HG02852 (cell line): ENCODE measurements around the gene OSTC.
A peak's percentile ranks its signal among the peaks of the same experiment; 100 is the strongest.

Experiments
- ATAC-seq: cut with Tn5 transposase; IDR thresholded peaks from one replicate; pipeline ENCODE4 v1.9.1; 2021; ENCODE audit warnings: mild to moderate bottlenecking, moderate library complexity; ENCODE audit not compliant: unreplicated experiment

Gene OSTC

DNA sequence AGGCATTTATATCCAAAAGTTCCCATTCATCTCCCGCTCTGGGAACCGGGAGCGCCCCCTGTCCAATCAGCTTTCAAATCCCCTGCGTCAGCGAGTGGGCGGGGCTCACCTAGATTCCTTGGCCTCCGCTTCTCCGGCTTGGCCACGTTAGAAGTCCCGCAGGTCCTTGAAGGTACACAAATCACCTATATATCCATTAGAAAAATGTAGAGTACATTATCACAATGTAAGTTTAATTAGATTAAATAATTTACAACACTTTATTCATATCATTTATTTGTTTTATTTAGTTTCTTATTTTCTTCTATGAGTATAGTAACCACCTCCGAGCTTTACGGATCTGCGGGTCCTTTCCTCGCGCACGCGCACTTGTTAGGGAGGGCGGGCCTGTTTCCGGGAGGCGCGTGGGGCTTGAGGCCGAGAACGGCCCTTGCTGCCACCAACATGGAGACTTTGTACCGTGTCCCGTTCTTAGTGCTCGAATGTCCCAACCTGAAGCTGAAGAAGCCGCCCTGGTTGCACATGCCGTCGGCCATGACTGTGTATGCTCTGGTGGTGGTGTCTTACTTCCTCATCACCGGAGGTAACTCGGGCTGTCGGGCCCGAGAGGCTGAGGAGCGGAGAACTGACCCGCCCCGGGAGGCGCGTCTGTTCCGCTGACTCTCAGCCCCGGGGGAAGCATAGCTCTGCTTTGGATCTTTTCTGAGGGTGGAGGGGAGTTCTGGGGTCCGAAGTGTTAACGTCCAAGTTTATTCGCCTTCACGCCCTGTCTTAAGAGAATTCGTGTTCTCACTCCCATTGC, at the start of gene OSTC:
TSS of gene OSTC (plus strand) at position 388 of the 802 bp plus-strand sequence. CDS start at position 445, 57 bp downstream.
- ATAC-seq: peak; percentile 92

DNA sequence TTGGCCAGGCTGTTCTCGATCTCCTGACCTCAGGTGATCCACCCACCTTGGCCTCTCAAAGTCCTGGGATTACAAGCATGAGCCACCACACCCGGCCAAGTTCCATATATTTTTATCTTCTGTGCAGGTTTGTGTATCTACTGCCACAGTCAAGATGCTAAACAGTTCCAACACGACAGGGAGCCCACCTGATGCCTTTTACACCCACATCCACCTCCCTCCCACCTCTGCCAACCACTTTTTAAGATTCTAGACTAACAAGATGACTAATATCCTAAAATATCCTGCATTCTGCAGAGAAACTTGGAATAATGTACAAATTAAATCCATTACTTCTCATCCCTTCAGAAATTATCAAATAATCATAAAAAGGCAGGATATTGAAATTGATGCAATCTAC, 49.3 kb upstream of the OSTC start:
- ATAC-seq: no peak

DNA sequence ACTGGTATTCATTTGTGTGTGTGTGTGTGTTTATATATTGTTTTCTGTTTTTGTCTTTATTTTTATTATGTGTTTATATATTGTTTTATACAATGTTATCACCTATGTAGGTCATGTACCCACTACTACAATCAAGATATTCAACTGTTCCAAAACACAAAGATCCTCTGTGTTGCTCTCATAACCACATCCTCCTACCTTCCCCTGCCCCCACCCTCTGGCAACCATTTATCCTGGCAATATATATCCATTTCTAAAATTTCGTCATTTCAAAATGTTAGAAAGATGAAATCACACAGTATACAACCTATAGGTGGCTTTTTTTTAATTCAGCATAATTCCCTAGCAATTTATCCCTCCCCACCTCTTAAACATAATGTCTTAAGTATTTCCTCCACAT, 48.9 kb upstream of the OSTC start:
- ATAC-seq: no peak

DNA sequence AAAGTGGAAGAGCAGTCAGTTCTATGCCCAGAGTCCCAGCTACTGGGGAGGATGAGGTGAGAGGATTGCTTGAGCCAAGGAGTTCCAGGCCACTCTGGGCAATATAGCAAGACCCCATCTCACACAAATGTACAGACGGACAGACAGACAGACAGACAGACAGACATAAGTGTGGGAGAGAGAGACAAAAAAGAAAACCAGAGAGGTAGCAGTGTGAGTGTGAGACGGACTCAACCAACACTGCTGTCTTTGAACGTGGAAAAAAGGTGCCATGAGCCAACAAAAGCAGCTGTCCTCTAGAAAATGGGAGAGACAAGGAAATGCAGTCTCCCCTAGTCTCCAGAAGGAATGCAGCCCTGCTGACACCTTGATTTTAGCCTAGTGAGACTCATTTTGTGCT, 48.2 kb upstream of the OSTC start:
- ATAC-seq: no peak

DNA sequence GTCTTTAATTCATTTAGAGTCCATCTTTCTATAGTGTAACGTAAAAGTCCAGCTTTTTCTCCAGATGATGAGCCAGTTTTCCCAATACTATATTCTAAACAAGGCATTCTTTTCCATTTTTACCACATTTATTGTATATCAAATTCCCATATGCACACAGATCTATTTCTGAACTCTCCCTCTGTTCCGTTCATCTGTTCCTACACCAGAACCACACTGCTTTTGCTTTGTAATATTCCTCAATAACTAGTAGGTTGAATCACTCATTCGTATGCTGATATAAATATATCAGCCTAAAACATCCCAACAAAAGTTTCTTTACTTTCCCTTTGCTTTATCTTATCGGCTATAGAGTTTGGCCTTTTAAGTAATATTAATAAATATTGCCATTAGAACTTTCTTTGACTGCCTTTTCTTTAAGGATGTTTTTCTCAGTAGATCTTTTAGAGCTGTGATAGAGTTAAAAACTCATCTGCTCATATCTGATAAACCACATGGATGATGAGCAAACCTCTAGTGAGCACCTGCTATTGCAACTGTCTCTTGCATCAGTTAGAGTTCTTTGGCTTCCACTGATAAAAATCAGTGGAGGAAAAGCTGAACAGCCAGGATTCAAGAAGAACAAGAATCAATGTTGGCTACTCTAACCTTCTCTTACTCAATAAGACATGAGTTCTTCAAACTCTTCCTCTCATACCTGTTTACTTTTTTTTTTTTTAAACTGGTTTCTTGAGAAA, 43.2 kb upstream of the OSTC start:
- ATAC-seq: no peak

DNA sequence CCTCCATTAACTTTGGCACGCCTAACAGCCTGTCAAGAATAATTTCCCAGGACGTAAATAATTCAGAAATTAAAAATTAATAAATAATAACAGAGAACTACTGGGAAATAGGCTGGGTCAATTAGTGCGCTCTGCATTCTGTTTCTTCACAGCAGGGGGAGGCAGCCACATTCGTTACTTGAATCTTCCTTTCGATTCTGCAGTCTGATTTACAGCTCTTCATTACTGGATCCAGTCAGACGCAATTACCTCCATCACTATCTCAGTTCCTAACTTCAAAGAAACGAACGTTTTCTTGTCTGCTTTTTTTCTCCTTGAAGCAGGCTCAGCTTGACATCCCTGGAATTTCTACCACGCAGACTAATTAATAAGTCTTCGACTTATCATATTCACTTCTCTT, 39.0 kb upstream of the OSTC start:
- ATAC-seq: no peak

DNA sequence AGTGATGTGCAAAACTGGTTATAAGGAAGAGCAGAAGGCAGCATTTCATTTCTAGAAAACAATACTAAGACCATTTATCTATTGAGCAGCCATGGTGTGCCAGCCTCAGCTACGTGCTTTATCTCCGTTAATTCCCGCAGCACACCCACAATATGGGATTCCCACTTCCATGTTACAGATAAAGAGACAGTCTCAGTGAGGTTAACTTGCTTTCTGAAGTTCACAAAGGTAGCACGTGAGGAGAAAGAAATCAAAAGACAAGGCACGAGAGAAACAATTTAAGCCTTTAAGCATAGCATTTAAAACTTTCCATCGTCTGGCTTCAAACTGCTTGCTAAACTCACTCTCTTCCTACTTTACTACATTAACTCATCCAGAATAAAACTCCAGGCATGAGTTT, 38.0 kb upstream of the OSTC start:
- ATAC-seq: no peak

DNA sequence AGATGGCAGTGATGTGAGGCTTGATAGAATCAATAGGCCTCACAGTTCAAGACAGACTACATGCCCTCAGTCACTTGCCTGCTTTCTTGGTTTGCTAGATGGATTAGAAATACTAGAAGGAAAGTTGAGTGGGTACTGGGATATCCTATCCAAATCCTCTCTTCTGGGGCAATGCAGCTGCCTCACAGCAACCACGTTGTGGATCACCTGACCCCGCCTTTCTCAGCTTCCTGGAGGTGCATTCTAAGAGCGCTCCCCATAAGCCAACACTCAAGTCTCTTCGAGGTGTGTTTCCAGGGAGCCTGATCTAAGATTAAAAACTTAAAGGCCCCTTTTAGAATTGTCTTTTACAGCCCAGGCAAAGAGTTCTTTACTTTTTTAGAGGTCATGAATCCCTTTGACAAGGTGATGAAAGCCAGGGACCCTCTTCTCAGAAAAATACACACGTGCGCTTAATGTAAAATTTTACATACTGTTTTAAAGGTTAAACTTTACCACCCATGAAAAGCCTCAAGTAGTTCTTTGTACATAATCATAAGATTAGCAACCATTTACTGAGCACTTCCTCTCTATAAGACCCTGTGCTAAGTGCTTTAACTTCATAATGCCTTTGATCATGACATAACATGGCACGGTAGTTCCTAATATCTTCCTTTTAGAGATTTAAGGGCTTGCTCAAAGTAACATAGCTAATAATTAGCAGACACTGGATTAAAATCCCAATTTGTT, 30.9 kb upstream of the OSTC start:
- peak; percentile 10 for ATAC-seq

DNA sequence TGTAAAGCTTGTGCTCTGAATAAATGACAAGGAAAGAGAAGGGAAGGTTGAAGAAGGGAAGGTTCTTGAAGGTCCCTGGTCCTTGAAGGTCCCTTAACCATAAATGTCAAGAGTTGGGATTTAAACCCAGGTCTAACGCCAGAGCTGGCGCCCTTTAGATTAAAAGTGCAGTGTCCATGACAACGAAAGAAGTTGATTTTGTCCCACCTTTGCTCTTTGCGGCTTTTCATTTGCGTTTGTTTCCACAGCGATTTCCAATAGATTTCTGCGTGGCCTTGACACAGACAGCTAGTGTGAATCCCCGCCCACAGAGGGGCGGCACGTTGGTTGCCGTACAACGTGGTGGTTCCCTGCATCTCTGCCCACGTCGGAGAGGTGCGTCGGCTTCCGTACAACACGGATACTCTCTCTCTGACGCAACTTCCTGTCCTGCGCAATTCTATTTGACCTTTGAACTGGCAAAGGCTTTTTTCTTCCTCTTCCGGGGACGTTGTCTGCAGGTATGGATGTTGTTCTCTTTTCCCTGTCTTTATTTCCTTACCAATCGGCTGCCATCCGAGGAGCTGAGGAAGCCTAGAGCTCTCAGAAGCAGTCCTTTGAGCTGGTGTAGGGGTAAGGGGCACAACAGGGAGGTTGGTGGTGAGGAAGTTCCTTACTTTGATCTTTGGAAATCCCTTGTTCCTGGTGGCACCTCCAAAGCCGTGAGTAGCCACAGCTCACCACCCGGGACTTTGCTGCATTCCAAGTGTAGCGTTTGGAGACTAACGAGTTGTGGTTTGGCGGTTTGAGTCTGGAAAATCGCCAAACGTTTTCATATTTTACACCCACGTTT, 30.1 kb upstream of the OSTC start, which contains the start of gene RPL34:
TSS of gene RPL34 (plus strand) at position 476 of the 832 bp plus-strand sequence. CDS start 1,384 bp downstream, outside the sequence.
- ATAC-seq: peak; percentile 100

DNA sequence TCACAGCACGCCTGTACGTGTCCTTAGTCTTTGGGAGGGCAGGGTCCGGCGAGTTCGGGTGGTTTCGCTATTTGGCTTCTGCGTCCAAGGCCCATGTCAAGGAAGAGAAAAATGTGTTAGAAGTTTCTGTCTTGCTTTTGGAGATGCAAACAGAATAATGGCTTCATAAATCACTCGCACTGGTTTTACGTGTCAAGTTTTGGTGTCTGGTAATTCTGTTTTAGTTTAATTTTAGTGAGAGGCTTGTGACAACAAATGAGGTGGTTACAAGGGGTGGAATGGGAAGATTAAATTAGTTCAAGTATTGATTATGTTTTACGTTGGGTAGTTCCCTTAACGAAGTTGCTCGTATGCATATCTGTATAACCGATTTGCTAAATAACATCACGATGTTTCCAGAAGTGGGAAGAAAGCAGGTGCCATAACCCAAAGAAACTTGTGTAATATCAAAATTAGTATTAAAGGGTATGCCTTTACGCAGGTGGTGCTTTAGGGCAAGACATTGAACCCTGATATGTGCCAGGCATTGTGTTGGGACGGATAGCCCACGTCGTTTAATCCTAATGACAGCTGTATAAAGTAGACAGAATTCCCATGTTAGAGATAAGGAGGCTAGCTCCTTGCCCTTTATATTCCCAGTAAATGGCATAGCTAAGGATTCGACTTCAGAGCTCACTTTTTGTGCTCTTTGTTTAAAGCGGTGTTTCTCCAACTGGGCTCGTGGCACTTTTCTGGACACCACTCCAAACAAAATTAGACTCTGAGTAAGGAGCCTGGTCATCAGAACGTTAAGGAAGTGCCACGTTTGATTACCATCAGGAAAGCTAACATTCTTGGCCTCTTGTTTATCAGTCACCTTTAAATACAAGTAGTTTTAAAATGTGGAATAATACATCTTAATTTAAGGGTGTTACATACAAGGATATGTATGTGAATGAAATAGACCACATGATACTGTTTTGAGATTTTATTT, 29.2 kb upstream of the OSTC start:
- ATAC-seq: peak; percentile 16

DNA sequence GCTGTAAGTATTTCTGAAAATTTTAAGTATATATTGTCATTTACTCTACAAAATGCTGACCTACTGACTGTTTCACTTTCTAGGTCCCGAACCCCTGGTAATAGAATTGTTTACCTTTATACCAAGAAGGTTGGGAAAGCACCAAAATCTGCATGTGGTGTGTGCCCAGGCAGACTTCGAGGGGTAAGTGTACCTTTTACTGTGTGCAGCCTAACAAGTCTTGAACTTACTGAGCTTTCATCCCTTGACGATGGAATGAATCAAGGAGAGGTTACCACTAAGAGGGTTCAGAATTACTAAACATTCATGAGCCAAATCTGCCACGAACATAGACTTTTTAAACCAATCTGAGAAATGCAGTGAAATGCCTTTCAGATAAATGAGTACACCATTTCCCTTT, 28.4 kb upstream of the OSTC start:
- no peak for ATAC-seq

DNA sequence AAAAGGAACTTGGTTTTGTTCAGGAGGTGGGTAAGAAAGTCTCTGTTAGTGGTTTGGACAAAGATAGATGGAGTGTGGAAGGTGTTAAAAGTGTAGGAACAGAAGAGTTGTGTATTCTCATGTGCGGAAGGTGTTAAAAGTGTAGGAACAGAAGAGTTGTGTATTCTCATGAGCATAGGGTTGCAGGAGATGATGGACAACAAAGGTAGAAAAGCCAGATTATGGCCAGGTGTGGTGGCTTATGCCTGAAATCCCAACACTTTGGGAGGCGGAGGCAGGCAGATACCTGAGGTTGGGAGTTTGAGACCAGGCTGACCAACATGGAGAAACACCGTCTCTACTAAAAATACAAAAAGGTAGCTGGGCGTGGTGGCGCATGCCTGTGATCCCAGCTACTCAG, 27.6 kb upstream of the OSTC start:
- ATAC-seq: no peak

DNA sequence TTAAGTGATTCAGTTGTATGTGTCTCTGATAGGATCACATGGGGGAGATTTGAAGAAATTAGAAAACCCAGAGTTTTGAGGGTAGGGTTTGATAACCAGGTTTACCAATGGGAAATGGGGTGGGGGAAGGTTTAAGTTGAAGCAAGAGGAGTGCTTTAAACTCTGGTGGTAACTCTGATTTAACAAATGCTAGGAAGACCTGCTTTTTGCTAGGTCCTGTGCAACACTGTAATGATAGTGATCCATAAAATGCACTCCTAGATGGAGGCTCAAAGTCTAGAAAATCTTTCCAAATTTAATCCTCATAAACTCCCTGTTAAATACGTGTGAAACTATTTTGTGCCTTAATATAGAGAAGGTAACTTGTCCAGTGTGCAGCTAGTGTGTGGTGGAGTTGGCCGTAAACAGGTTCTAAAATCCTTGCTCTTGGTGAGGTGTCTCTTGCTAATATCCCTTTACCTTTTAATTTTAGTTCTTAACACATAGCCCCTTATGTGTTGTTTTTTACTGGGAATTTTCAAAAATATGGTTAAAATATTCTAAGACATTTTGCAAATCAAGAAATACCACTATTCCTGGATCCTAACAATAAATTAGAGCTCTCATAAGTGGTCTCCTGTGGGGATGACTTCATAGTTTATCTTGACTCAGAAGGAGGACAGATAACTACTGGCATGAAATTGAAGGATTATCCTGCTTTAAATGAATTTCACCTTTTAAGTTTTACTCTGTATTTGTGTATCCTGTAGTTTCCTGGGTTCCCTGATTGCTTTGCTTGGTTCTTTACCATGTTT, 25.9 kb upstream of the OSTC start:
- no peak for ATAC-seq

DNA sequence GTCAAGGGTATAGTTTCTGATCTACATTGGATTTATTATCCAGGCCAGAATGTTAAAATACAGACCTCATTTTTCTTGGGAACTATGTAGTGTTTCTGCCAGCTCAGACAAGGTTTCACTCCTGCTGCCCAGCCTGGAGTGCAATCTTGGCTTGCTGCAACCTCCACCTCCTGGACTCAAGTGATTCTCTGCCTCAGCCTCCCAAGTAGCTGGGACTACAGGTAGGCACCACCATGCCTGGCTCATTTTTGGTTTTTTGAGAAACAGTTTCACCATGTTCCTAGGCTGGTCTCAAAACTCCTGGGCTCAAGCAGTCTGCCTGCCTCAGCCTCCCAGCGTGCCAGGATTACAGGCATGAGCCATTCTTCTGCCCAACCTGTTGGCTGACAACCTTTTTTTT, 24.3 kb upstream of the OSTC start:
- ATAC-seq: no peak

DNA sequence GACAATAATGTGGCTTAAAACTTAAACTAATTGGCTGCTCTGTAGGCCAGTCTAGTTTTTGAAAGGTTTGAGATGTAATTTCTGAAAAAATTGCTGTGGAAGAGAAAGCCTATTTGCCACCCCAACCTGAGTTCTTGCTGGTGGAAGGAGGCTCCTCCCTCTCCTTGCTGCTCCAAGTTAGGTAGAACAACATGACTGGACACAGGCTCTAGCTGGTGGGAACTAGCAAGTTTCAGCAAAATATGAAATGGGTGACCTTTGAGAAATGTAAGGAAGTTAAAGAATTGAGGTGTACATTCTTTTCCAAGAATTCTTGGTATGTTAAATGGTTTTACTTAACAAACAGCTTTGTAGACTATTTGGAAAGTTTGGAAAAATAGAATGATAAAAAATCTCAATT, 22.0 kb upstream of the OSTC start:
- no peak for ATAC-seq

DNA sequence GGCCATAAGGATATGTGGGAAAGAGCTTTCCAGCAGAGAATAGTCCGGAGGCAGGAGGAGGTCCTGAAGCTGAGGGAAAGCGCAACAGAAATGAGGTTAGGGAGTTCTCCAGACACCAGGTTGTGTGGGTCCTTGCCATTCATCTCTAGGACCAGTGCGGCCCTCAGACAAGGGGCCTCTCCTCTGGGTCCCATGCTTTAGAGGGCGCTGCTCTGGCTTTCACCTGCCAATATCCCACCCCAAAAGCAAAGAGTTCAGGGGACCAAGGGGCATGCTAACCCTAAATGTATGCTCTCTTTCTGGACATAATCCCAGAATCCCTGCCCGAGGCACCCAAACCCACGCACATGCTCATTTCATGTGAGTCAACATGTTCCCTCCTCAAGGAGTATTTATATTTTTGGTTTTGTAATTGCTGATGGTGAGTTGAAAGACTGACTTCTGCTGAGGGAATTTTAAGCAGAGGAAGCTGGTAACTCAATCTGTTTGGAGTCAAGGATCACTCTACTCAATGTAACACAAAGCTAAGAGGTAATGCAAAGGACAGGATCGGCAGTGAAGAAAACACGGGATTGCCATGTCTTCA, 15.2 kb upstream of the OSTC start:
- no peak for ATAC-seq

DNA sequence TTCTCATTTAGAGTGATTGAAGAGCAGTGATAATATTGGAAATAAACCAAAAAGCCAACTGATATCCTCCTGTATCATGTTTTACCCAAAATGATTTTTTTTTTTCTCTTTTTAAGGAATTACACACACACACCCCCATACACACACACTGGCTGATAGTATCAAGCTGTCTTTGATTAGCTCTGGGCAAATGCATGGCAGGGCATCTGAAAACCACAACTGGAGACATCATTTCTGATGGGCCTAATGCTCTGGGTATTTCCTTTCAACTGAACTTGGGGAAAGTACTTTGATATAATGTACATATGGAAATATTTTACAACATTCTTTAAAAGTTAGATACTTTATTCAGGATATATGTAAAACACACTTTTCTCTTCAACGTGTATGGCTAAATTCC, 14.2 kb upstream of the OSTC start:
- no peak for ATAC-seq

DNA sequence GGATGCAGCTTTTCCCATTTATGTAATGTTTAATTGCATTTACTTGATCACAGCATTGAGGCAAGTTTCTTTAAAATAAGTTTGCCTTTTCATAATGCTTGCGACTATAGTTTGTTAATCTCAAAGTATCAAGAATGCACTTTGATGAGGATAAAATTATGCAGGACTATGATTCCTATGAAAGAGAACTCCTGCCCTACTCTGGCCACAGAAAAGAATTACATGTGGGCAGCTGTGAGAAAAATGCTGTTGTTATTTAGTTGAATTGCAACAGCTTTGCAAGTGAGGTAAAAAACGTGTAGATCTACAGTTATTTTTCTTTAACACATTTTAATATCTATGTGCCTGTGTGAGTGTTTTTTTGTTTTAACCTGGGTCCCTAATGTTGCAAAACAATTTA, 12.5 kb upstream of the OSTC start:
- ATAC-seq: no peak
